T47D (cell line): ENCODE results near the gene VPS16.
"Not testable (repeated sequence)": the region's sequence is repeated elsewhere in the genome, so short reads cannot be mapped to it uniquely, and the experiment has no call there.

ENCODE experiments used
- DNase-seq, 2 experiments: peaks; one replicate each; pipeline versions ENCODE4 v3.0.0 to v3.0.0-alpha.2; 2011 to 2012; ENCODE audit warnings: low read depth in 1 of 2, low spot score in 1 of 2
- JUND ChIP-seq: IDR thresholded peaks from 2 replicates; pipeline ENCODE4 v1.6.1; 2012; ENCODE audit warnings: low read depth
- in situ Hi-C: cut with HindIII; loops from 2 replicates; pipeline ENCODE4 v1.10.0; 2016; ENCODE audit warnings: low sequenced_read_pairs, low pct_unique_long_range_greater_than_20kb

VPS16 gene

DNA sequence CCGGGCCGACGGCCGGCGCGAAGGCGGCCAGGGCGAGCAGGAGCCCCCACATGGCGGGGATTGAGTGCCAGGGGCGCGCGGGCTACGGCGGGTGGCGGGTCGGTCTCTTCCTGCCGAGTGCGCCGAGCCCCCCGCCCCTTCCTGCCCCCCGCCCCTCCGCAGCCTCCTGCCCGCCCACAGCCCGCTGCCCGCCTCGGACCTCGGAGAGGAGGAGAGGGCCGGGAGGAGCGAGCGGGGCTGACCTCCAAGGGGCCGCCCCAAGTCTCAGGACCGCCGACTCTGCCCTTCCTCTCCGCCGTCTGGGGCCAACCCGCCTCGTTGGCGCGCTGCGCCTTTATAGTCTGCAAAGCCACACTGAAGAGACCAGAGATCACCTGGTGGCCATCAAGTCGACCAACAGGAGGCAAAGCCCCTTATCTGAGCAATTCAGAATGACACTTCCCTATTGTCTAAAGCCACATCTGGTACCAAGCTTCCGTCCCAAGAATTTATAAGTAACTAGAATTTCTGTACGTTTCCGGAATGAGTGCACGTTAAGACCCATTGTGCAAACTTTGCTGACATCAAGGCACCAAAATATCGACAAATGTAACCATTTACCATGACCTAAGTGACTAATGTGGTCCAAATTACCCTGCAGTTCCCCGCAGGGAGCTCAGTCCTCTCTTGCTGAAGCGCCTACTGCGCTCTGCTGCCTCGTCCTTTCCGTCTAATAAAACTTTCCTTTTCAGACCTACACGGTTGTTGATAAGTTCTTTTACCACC lies 39.8 kb upstream of the VPS16 start, which contains the start of gene CPXM1:
Gene CPXM1 (minus strand): TSS at position 107 of the 765 bp plus-strand sequence. CDS start 55 bp downstream, at position 52.
- in situ Hi-C loops, result no loop called here
- no peak for DNase-seq
- no peak for TF ChIP-seq JUND

DNA sequence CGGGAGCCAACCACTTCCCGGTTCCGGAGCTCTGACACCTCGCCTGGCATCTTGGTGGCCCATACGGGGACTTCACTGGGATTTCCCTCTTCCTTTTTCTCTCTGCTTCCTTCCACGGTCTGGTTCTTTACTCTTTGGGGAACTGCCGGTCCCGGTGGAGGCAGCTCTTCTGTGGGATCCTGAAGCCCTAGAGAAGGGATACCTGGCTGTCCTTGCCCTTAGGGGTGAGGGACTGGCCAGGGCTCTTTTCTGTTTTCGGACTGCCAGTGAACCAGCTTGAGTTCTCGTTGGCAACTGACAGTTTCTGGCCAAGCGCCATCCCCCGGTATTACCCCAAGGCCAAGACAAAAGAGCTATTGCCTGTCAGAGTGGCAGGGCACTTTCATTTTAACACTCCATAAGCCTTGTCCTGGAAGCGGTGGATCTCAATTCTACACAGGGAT lies 39.2 kb upstream of the VPS16 start:
- in situ Hi-C loops, result no loop called here
- peak in 1 of 2 experiments; percentile 48 for DNase-seq

DNA sequence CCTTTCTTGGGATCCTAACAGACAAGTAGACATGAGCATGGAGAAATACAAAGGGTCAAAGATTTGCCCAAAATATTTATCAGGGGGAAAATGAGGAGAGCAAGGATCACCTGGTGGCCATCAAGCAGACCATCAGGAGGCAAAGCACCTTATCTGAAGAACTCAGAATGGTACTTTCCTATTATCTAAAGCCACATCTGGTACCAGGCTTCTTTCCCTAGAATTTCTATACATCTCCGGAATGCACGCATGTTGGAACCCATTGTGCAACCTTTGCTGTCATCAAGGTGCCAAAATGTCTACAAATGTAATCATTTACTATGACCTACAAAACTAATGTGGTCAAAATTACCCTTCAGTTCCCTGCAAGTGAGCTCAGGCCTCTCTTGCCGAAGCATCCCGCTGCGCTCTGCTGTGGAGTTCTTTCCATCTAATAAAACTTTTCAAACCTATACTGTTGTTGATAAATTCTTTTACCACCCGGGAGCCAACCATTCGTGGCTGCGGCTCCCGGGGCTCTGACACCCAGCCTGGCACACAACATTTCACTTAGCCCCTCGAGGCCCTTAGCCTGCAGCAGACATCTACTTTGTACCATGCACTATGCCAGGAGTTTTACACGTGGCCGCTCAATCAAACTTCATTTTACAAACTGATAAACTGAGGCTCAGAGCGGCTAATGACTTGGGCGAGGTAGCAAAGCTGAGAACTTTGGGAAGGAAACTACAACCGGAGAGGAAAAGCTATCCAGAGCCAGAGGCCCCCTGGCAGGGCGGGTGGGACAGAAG lies 36.3 kb upstream of the VPS16 start:
- DNase-seq, result no peak
- TF ChIP-seq JUND, result no peak
- in situ Hi-C loops, result no loop called here

More for the DNA sequence above, 39.2 kb upstream of the VPS16 start:
- TF ChIP-seq JUND, result no peak

DNA sequence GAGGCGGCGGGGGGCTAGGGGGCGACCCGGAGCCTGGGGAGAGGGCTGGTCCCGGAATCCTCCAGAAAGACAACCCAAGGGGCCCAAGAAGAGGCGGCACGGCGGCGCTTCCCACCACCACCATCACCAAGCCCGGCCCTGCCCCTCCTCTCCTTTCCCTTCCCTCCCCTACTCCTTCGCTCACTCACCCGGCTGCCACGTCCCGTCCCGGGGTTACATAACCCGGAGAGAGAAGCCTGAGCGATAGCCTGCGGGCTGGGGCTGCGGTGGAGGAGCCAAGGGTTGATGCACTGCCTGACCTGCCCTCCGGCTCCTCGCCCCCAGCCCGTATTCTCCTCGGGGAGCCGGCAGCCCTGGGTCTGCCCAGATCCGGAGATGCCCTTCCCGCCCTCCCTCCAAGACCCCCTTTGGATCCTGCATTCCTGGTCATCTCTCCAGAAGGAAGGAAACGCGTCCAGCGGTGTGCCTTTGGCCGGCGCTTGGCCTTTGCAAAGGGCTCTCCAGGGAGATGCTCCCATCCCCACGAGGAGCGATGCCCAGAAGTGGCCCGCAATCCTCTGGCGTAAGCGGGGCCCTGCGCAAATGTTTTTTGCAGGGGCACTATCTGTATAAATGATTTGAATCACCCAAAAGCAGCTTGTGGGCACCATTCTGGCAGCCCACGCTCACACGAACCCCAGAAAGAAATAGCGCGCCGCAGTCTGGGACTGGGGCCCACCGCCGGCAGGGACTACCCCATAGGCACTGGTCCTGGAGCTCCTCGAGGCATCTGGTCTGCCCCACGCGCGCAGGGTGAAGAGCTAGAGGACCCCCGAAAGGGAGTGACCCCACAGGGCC lies 35.5 kb upstream of the VPS16 start:
- no peak for DNase-seq
- TF ChIP-seq JUND, result no peak
- in situ Hi-C loops, result no loop called here

DNA sequence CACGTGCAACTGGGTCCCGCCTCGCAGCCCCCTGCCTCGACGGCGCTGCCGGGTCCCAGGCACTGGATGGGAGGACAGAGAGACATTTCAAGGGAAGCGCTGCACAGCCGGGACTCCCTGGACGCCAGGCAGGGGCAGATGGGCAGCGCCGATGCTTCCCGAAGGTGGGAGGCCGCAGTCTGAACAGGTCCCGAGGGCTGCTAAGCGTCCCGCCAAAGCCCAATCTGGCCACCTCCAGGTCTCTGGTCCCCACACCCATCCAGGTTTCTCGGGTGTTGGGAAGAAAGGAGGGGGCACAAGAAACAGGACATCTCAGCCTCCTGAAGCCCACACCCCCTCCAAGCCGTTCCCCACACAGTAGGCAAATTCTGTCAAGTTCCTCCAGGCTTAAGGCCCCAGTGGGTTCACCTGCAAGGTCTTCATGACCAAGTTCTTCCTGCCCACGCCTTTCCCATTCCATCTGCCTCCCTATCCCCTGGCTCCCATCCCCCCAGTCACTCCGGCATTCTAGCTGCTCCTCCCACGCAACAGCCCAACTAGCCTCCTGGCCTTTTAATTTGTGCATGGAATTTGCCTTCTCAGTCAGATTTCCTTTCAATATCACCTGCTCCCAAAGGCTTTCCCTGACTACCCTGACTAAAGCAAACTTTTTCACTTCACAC lies 34.7 kb upstream of the VPS16 start:
- in situ Hi-C loops, result no loop called here
- no peak for TF ChIP-seq JUND
- DNase-seq, result peak in 1 of 2 experiments; percentile 35

DNA sequence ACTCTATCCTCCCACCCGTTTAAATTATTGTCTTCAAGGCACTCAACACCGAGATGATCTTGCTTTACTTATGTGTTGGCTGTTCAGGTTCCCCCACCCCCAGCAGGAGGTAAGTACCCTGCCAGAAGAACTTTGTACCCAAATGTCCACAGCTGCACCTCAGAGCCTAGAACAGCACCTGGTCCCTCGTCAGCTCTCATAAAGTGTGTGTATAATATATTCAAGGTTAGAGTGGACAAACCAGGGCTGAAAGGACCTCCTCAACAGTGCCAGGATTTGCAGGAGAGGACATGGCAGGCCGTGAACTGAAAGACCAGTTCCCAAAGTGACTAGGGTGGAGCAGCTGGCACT lies 34.2 kb upstream of the VPS16 start:
- in situ Hi-C loops, result no loop called here

DNA sequence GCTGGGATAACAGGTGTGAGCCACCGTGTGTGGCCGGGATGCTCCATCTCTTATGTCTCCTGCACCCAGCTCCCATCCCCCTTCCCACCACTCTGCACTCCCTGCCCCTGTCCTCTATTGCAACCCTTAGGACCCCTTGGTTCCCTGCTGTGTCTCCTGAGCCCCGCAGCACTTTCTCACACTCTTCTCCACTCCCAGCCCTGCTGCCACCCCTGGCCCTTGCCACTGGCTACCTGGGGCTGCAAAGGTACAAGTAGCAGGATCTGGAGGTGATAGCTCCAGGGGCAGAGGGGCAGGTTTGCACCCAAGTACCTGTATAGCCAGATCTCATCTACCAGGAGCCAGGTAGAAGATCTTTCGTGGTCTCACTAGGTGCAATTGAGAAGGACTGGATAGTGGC lies 33.5 kb upstream of the VPS16 start:
- DNase-seq, result no peak
- in situ Hi-C loops, result no loop called here
- TF ChIP-seq JUND, result no peak

More for the DNA sequence above, 34.2 kb upstream of the VPS16 start:
- TF ChIP-seq JUND, result no peak
- DNase-seq, result no peak

DNA sequence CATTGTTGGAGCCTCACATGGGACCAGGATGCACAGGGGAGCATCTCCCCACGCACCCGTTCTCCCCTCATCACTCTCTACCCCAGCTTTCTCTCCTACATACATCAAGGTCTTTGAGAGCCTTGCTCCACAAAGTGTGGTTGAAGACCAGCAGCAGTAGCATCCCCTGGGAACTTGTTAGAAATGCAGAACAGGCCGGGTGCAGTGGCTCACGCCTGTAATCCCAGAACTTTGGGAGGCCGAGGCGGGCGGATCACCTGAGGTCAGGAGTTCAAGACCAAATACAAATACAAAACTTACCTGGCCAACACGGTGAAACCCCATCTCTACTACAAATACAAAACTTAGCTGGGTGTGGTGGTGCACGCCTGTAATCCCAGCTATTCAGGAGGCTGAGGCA lies 32.6 kb upstream of the VPS16 start:
- DNase-seq, in situ Hi-C loops: not testable (repeated sequence)

DNA sequence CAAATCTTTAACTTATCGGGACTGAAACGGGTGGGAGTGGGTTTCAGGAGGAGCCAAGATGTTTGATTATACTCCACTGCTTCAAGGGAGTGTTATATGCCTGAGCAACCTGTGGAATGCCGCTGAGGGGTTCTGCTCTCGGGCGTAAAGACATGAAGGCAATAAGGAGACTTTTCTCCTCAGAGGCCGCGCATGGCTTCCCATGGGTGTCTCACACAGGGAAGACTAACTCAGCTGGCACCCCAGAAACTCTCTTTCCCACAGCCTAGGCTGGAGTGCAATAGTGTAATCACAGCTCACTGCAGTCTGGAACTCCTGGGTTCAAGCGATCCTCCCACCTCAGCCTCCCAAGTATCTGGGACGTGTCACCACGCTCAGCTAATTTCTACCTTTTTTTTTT lies 30.9 kb upstream of the VPS16 start:
- no peak for TF ChIP-seq JUND
- DNase-seq, result no peak
- in situ Hi-C loops, result no loop called here

DNA sequence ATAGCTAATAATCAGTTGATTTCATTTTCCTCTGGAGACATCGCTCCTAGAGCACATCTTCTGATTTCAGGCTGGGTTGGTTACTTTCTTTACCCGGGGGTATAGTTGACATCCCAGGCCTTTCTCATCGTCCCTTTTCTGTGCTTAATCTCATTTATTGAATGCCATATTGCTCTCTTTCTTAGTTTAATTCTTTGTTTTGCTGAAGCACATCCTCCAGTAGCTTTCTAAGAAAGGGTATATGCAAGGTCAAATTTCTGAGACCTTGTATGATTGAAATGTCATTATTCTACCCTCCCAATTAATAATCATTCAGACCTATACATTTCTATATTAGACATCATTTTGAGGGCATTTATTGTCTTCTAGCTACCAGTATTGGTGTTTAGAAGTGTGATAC lies 28.4 kb upstream of the VPS16 start:
- in situ Hi-C loops, result no loop called here
- TF ChIP-seq JUND, result no peak
- DNase-seq, result no peak

DNA sequence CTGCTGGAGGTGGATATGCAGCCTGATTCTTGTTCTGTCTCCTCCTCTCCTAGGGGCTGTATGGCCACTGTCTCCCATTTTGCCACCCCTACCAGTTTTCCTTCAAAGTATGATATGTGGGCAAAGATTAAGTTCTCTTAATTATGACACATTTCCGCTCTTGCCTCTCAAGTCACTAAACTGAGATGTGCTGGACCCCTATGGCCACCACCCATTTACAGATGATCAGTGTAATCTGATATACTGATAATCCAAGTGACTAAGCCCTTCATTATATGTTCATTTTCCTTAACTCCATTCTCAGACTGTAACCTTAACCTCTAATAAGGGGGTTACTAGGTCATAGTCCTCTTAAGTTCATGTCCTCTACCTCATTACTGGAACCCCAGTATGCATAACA lies 26.5 kb upstream of the VPS16 start:
- in situ Hi-C loops, result no loop called here
- no peak for TF ChIP-seq JUND
- DNase-seq, result no peak

DNA sequence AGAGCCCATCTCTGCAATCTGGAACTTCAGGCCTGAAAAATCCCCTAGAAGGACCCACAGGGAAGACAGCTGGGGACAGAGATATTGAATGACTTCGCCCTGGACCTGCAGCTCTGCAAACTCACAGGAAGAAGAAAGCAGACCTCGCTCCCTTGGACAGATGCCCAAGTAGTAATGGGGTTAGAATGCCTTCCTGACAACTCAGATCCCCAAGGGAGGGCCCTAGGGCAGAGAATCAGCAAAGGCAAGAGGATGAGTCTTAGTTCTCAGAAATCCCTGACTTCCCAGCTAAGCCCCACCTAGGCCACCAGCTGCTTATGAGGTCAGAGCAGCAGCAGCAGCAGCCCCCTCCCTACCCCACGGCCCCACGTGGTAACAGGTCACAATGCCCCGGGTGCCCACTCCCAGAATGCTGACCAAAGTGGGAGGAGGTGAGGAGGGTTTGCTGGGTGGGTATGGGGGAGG lies 25.9 kb upstream of the VPS16 start, which contains the start of gene C20orf141:
Gene C20orf141 (plus strand): TSS at position 401 of the 465 bp plus-strand sequence. CDS start 198 bp downstream, outside the sequence.
- TF ChIP-seq JUND, result no peak
- peak in 1 of 2 experiments; percentile 27 for DNase-seq
- in situ Hi-C loops, result no loop called here
